CD4-positive, alpha-beta T cell treated with Interleukin-15 for 1 hour (primary cell): ENCODE measurements around the gene PLXNB3.

Experiments used
- DNase-seq: peaks from one replicate; pipeline ENCODE4 v3.0.0-alpha.2; 2020

The PLXNB3 gene

GRCh38 chrX:153774576-153775292 is 10.7 kb downstream of the PLXNB3 start:
- DNase-seq = no peak

GRCh38 chrX:153775293-153776119 is 11.5 kb downstream of the PLXNB3 start:
- no peak for DNase-seq

DNA sequence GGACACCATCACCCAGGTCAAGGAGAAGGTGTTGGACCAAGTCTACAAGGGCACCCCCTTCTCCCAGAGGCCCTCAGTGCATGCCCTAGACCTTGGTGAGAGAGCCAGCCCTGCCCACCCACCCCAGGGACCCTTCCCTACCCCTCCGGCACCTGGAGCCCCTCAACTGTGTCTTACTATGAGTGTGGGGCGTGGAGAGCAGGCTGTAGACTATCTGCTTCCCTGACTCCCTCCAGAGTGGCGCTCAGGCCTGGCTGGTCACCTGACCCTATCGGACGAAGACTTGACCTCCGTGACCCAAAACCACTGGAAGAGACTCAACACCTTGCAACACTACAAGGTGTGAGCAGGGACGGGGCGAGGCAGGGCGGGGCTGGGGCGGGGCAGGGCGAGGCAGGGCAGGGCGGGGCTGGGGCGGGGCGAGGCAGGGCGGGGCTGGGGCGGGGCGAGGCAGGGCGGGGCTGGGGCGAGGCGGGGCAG is 12.1 kb downstream of the PLXNB3 start:
- DNase-seq = no peak

- DNase-seq = no peak
Observed at GRCh38 chrX:153776611-153777045, 12.6 kb downstream of the PLXNB3 start.

DNA sequence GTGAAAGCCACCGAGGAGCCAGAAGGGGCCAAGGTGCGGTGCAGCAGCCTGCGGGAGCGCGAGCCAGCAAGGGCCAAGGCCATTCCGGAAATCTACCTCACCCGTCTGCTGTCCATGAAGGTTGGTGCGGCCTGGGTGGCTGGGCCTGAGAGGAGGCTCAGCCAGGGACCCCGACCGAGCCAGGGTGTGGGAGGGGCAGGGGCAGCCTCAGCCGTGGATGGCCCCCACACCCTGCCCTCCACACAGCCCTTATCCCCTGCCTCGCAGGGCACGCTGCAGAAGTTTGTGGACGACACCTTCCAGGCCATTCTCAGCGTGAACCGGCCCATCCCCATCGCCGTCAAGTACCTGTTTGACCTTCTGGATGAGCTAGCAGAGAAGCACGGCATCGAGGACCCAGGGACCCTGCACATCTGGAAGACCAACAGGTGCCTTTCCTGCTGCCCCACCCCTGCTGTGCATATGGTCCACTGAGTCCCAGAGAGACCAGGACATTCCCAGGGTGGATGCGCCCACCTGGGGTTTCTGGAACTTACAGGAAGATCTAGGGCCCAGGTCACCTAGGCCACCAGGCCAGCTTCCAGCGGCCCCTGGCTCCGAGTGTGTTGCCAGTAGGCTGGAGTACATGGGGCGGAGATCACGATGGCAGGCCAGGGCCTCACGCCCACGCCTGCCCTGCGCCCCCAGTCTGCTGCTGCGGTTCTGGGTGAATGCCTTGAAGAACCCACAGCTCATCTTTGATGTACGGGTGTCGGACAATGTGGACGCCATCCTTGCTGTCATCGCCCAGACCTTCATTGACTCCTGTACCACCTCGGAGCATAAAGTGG is 13.4 kb downstream of the PLXNB3 start:
- no peak for DNase-seq

DNA sequence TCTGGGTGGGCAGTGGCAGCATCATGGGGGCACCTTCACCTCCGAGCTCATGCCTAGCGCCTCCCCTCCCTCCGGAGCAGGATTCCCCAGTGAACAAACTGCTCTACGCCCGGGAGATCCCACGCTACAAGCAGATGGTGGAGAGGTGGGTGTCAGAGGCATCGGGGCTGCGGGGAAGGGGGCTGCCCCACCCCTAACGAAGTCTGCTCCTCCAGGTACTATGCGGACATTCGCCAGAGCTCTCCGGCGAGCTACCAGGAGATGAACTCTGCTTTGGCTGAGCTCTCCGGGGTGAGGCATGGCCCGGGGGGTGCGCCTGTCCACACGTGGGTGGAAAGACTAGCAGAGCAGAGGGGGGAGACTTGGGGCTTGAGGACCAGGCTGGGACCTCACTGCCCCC is 14.1 kb downstream of the PLXNB3 start:
- no peak for DNase-seq

DNA sequence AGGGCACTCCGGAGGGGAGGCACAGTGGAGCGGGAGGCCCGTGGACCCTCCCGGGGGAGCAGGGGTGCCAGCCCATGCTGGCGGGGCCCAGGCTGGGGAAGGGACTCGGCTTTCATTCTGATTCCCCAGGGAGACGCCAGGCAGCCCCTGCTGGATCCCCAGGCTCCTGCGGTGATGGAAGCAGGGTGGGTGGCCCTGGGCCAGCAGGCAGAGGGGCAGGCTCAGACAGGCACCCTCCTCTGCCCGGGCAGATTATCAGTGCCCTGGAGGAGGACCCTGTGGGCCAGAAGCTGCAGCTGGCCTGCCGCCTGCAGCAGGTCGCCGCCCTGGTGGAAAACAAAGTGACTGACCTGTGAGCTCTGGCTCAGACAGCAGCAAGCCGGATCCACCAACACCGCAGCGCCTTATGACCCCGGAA is 14.6 kb downstream of the PLXNB3 start:
- no peak for DNase-seq

- DNase-seq = no peak
Observed at GRCh38 chrX:153779891-153780677, 16.0 kb downstream of the PLXNB3 start.

GRCh38 chrX:153780678-153781427 is 16.8 kb downstream of the PLXNB3 start, which contains the start of gene SRPK3:
TSS of gene SRPK3 (plus strand) at chrX:153781041. CDS start at chrX:153781087, 46 bp downstream.
- DNase-seq = no peak

- no peak for DNase-seq
Observed at GRCh38 chrX:153781428-153782047, 17.5 kb downstream of the PLXNB3 start.

DNA sequence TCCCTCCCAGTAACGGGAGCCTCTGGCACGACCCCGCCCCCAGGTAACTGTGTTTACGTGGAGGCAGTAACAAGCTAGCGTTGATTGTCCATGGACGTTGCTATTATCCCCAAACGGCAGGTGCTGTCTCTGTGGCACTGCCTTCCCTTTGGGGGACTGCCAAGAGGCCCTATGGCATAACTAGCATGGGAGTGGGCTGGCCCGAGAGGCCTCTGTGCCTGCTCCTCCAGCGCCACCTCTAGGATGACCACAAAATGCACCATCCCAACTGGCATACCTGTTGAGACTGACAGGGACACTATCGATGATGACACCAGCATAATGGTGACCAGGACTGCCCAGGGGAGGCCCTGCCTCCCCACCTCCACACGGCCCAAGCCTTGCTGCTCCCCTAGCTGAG is 18.3 kb downstream of the PLXNB3 start:
- DNase-seq = no peak

DNA sequence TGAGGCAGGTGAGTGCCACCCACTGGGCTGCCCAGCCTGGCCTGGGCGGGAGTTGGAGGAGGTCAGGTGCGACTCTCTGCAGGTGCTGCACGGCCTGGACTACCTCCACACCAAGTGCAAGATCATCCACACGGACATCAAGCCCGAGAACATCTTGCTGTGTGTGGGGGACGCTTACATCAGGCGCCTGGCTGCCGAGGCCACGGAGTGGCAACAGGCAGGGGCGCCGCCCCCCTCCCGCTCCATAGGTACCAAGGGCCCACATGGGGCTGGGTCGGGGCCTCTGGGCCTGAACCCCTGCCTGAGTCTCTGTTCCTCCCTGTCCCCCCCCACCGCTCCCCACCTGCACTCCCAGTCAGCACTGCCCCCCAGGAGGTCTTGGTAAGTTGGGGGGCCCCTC is 18.8 kb downstream of the PLXNB3 start:
- DNase-seq = no peak

GRCh38 chrX:153783378-153784013 is 19.4 kb downstream of the PLXNB3 start:
- DNase-seq = no peak

- DNase-seq = no peak
Observed at GRCh38 chrX:153784325-153784967, 20.4 kb downstream of the PLXNB3 start.

DNA sequence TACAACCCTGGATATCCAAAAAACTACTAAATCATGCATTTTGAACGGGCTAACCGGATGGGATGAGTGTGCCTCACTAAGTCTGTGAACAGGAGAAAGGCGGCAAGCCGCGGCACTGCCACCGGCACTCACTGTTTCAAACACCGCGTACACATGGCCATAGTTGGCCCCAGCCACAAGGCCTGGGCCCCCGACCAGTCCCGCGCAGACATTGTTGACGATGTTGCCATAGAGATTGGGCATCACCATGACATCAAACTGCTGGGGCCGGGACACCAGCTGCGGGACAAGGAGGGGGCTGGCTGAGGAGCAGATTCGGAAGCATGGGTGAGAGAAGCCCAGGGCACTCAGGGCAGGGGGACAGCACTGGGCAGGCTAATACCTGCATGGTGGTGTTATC is 22.6 kb downstream of the PLXNB3 start:
- DNase-seq = no peak

- no peak for DNase-seq
Observed at GRCh38 chrX:153789654-153790053, 25.6 kb downstream of the PLXNB3 start.

DNA sequence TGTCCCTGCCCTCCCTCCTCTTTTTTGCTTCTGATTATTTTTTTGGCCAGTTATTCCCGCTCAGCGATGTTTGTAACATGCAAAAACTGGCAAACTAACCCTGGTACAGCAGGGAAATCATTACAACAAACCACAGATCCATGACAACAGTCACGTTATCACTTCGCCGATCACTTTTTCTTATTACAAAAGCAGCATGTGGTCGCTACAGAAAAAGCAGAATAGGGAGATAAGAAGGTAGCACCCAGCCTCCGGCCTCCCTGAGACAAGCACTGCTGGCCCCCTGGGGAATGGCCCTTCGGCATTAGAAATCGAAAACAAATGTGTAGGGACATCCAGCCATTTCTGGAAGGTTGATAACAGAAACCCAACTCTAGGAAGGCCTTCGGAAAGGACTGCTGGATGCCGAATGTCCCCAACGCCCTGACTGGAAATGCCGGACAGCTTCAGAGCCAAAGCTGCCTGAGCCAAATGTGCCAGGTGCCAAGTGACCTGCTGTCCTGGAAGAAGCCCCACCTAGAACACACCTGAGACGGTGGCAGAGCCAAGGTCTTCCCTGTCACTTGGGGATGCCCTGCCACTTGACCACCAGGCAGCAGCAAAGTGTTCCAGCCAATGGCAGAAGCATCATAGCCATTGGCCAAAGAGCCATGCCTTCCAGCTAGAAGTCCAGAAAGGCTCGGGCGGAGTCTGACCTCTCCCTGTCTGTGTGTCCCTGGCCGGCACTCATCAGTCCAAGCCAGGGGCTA is 27.2 kb downstream of the PLXNB3 start:
- DNase-seq = no peak

DNA sequence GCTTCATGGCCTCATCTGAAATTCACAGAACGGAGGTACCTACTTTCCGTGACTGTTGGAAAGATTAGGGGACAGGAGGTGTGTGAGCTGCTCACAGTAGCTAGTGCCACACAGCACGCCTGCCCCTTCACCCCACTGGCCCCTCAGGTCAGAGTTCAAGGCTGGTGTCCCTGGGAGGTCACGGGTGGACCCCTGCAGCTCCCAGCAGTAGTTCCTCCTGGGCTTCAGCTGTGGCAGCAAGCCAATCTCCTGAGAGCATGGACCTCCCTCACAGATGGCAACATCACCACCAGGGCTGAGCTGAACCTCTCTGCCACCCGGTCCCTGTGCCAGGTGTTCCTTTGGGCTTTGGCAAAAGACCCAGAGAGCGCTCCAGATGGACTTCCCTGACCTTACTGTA is 28.3 kb downstream of the PLXNB3 start:
- DNase-seq = no peak

GRCh38 chrX:153793291-153793690 is 29.2 kb downstream of the PLXNB3 start:
- no peak for DNase-seq
